ENCODE measurements around the gene PI4K2B. TPM values are rescaled to one million over a fixed set of nuclear protein-coding genes. Genes with fewer than 3 reads are reported as not detected.
"Not testable (repeated sequence)": the region's sequence is repeated elsewhere in the genome, so short reads cannot be mapped to it uniquely, and the experiment has no call there.

Gene PI4K2B
- total RNA-seq, 1 donor from 2014 or later: 34.2 TPM

- intact Hi-C loops (cut with micrococcal nuclease): no loop called here
Measured at GRCh38 chr4:25302626-25303025, 68.8 kb downstream of the PI4K2B start.

- intact Hi-C loops (cut with micrococcal nuclease): no loop called here
Measured at GRCh38 chr4:25303578-25303977, 69.7 kb downstream of the PI4K2B start.

- intact Hi-C loops (cut with micrococcal nuclease): no loop called here
Measured at GRCh38 chr4:25306518-25307057, 72.8 kb downstream of the PI4K2B start.

- intact Hi-C loops (cut with micrococcal nuclease): no loop called here
Measured at GRCh38 chr4:25307596-25307995, 73.8 kb downstream of the PI4K2B start.

GRCh38 chr4:25308306-25308705, 74.5 kb downstream of the PI4K2B start:
- intact Hi-C loops (cut with micrococcal nuclease): no loop called here

- intact Hi-C loops (cut with micrococcal nuclease): no loop called here
Measured at GRCh38 chr4:25308761-25309160, 74.9 kb downstream of the PI4K2B start.

- intact Hi-C loops (cut with micrococcal nuclease): loop anchor here (5.0 kb wide), 1 partner anchor 728 kb away; the partner anchor contains the start of gene DHX15
Measured at GRCh38 chr4:25310066-25310802, 76.4 kb downstream of the PI4K2B start.

GRCh38 chr4:25310803-25311166, 77.0 kb downstream of the PI4K2B start:
- intact Hi-C loops (cut with micrococcal nuclease): loop anchor here (5.0 kb wide), 1 partner anchor 728 kb away; the partner anchor contains the start of gene DHX15

GRCh38 chr4:25312496-25313200, 78.8 kb downstream of the PI4K2B start, which contains the start of gene ZCCHC4:
TSS of gene ZCCHC4 (plus strand) at chr4:25312774. CDS start at chr4:25312810, 36 bp downstream.
- intact Hi-C loops (cut with micrococcal nuclease): loop anchor here (1.0 to 5.0 kb wide), 7 partner anchors 19 to 730 kb away; partner anchors contain the start of genes ANAPC4, DHX15, PI4K2B and SEPSECS

- intact Hi-C loops (cut with micrococcal nuclease): loop anchor here (2.0 to 5.0 kb wide), 2 partner anchors 601 to 731 kb away; partner anchors contain the start of genes DHX15 and SMIM20
Measured at GRCh38 chr4:25313201-25313895, 79.5 kb downstream of the PI4K2B start.

- intact Hi-C loops (cut with micrococcal nuclease): no loop called here
Measured at GRCh38 chr4:25320336-25320735, 86.5 kb downstream of the PI4K2B start.

- intact Hi-C loops (cut with micrococcal nuclease): no loop called here
Measured at GRCh38 chr4:25320773-25321172, 86.9 kb downstream of the PI4K2B start.

GRCh38 chr4:25321703-25322102, 87.9 kb downstream of the PI4K2B start:
- intact Hi-C loops (cut with micrococcal nuclease): no loop called here

GRCh38 chr4:25328463-25328862, 94.6 kb downstream of the PI4K2B start:
- intact Hi-C loops (cut with micrococcal nuclease): not testable (repeated sequence)

Other genes with a start within 250 kb of the PI4K2B start
- not detected in 2 replicates for gene LGI2, start 203.1 kb upstream of the PI4K2B start, total RNA-seq
- 10.1 and 12.0 TPM in 2 replicates for gene SEPSECS, start 73.6 kb upstream of the PI4K2B start, total RNA-seq
- gene ZCCHC4, start 78.7 kb downstream of the PI4K2B start, total RNA-seq: 12.7 and 13.2 TPM in 2 replicates
- 50.1 TPM in 2 replicates for gene ANAPC4, start 143.2 kb downstream of the PI4K2B start, total RNA-seq